ENCODE results near the gene OSM.

The OSM gene

DNA sequence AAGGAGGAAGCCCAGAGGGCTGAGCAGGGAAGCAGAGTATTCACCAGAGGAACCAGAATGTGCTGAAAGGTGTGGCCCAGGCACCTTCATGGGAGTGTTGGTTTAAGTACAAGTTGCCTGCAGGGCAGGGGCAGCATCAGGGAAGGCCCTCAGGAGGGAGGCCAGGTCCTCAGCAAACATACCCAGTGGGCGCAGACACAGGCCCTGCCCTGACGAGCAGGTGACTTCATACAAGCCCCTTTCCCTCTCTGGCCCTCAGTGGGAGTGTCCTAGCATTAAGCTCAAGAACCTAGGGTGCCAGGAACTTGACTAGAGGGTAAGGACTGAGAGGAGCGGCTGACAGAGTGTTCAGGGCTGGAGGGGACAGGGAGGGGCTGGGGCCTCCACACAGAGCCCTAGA, 30.2 kb upstream of the OSM start:
- DNase-seq (ENCODE audit: insufficient read length) (no peak), FAIRE-seq (no peak)
- TF ChIP-seq TAF1 (IDR thresholded peaks at IDR 0.05; ENCODE audit: borderline replicate concordance, low read depth, low read length) (no peak), POLR2A (IDR thresholded peaks at IDR 0.05; ENCODE audit: low read depth, low read length) (no peak), POLR2AphosphoS5 (IDR thresholded peaks at IDR 0.05; ENCODE audit: low read depth, low read length) (no peak)

DNA sequence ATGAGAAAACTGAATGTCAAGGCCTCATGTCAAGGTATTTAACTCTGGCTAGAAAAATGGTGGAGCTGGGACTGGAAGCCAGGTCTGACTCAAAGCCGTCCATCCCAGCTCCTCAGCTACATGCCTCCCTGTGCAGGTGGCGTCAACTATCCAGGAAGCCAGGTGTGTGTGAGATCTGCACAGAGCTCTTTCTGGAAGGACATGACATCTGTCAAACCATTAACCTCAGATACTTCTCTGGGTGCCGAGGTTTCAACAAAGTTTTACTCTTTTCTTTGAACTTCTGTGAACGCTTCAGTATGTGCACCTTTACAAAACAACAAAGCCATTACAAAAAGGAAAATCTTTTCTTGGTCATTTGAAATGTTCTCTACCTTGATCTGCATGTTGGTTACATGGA, 29.7 kb upstream of the OSM start:
- FAIRE-seq, result no peak
- no peak for DNase-seq (ENCODE audit: insufficient read length)
- TF ChIP-seq POLR2A (IDR thresholded peaks at IDR 0.05; ENCODE audit: low read depth, low read length), result no peak
- no peak for TF ChIP-seq POLR2AphosphoS5 (IDR thresholded peaks at IDR 0.05; ENCODE audit: low read depth, low read length)
- no peak for TF ChIP-seq TAF1 (IDR thresholded peaks at IDR 0.05; ENCODE audit: borderline replicate concordance, low read depth, low read length)

DNA sequence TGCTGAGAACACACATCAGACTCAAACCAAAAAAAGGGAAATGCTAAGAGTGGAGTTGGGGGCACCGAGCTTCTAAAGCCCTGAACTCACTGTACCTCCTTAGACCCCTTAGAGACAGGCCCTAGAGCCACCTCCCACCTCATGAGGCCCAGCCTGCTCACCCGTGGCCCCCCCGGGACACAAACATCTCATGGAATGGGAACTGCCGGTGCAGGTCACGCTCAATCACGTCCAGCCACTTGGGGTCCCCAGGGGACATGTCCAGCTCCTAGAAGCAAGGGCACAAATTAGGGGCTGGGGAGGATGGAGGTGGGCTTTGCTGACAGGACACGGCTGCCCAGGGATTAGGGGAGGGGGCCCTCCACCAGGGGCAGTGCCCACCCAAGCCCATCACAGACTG, 28.9 kb upstream of the OSM start:
- TF ChIP-seq POLR2A (IDR thresholded peaks at IDR 0.05; ENCODE audit: low read depth, low read length) (no peak), POLR2AphosphoS5 (IDR thresholded peaks at IDR 0.05; ENCODE audit: low read depth, low read length) (no peak), TAF1 (IDR thresholded peaks at IDR 0.05; ENCODE audit: borderline replicate concordance, low read depth, low read length) (no peak)
- no peak for FAIRE-seq
- DNase-seq (ENCODE audit: insufficient read length), result no peak

DNA sequence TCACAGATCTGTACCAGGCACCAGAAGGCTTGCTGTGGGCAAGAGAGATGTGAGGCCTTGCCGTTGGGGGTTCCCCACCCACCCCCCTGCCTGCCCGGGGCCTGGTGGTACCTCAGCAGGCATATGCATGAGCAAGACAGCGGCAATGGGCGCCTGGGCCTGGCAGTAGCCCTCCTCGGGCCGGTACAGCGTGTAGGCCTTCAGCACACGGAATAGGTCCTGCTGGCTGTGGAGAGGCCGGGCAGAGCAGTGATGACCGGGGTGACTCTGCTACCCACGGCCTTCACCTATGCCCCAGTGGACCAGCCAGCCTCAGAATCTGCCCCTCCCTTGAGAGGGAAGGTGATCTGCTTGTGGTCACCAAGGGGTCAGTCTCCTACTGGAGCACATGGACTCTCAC, 28.2 kb upstream of the OSM start:
- no peak for DNase-seq (ENCODE audit: insufficient read length)
- FAIRE-seq, result no peak
- TF ChIP-seq POLR2A (IDR thresholded peaks at IDR 0.05; ENCODE audit: low read depth, low read length), result no peak
- TF ChIP-seq TAF1 (IDR thresholded peaks at IDR 0.05; ENCODE audit: borderline replicate concordance, low read depth, low read length), result no peak
- no peak for TF ChIP-seq POLR2AphosphoS5 (IDR thresholded peaks at IDR 0.05; ENCODE audit: low read depth, low read length)

DNA sequence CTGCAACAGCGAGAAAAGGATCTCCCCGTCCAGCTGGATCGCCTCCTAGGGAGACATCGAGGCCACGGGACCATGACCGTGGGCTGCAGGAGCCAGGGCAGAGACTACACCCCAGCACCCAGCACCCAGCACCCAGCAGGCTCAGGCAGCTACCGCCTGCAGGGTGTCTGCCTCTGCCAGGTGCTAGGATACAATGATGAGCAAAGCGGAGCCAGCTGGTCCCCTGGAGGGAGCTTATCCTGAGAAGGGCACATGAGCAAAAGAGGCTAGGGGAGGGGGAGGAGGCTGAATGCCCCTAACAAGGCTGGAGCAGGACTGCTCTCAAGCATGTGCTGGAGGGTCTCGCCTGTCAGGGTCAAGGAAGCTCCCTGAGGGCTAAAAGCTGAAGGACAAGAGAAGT, 27.4 kb upstream of the OSM start:
- TF ChIP-seq TAF1 (IDR thresholded peaks at IDR 0.05; ENCODE audit: borderline replicate concordance, low read depth, low read length), result no peak
- TF ChIP-seq POLR2A (IDR thresholded peaks at IDR 0.05; ENCODE audit: low read depth, low read length), result no peak
- no peak for TF ChIP-seq POLR2AphosphoS5 (IDR thresholded peaks at IDR 0.05; ENCODE audit: low read depth, low read length)
- DNase-seq (ENCODE audit: insufficient read length), result no peak
- no peak for FAIRE-seq

DNA sequence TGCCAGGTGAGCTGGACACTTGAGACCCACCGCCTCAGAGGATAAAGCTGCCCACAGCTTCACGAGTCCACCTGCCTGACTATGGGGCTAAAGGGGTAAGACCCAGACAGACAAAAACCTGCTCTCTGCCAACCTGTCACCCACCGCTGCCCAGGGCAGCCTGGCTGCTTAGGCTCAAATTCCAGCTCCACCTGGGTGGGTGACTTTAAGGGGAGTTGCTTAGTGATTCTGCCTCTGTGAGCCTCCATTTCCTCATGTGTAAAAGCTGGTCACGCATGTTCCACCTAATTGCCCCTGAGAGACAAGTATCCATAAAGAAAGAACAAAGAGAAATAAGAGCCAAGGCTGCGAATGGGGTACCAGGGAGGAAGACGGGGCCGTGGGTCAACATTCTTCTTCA, 26.4 kb upstream of the OSM start:
- no peak for DNase-seq (ENCODE audit: insufficient read length)
- TF ChIP-seq POLR2AphosphoS5 (IDR thresholded peaks at IDR 0.05; ENCODE audit: low read depth, low read length) (no peak), POLR2A (IDR thresholded peaks at IDR 0.05; ENCODE audit: low read depth, low read length) (no peak), TAF1 (IDR thresholded peaks at IDR 0.05; ENCODE audit: borderline replicate concordance, low read depth, low read length) (no peak)
- no peak for FAIRE-seq

DNA sequence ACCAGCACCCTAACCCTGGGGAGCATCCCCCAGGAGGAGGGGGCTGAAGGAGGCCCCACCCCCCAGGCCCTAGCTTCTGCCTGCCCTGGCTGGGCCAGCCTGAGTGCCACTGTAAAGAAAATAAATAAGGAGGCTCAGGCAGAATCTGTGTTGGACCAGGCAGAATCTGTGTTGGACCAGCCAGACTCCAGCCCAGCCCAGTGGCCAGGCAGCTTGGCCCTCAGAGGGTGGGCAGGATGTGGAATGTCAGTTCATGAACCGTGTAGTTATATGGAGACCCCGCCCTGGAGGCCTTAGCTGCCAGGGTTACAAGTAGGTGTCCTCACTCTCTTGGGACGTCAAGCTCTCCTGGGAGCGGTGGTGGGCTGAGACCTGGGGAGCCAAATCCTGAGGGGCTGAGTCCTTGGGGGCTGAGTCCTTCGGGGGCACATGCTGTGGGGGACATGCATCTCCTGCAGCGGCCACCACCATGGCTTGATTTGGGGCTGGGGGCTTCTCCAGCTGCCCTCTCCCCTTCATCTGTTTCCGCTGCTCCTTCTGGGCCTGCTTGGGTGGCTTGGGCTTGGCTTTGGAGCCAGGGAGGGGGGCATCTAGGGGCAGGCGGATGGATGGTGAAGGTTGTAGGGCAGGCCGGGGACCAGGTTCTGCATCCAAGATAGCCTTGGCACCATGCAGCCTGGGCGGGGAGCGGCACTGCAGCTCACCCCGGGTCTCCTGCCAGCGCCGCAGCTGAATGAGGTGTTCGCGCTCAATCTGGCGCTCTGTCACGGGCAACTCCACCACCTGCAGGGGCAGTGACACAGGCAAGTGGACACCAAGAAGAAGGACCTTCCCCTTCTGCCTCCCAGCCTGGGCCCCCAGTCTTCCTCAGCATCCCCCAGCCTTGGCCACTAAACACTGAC, 25.7 kb upstream of the OSM start:
- FAIRE-seq (no peak), DNase-seq (ENCODE audit: insufficient read length) (no peak)
- TF ChIP-seq POLR2A (IDR thresholded peaks at IDR 0.05; ENCODE audit: low read depth, low read length) (no peak), POLR2AphosphoS5 (IDR thresholded peaks at IDR 0.05; ENCODE audit: low read depth, low read length) (no peak), TAF1 (IDR thresholded peaks at IDR 0.05; ENCODE audit: borderline replicate concordance, low read depth, low read length) (no peak)

DNA sequence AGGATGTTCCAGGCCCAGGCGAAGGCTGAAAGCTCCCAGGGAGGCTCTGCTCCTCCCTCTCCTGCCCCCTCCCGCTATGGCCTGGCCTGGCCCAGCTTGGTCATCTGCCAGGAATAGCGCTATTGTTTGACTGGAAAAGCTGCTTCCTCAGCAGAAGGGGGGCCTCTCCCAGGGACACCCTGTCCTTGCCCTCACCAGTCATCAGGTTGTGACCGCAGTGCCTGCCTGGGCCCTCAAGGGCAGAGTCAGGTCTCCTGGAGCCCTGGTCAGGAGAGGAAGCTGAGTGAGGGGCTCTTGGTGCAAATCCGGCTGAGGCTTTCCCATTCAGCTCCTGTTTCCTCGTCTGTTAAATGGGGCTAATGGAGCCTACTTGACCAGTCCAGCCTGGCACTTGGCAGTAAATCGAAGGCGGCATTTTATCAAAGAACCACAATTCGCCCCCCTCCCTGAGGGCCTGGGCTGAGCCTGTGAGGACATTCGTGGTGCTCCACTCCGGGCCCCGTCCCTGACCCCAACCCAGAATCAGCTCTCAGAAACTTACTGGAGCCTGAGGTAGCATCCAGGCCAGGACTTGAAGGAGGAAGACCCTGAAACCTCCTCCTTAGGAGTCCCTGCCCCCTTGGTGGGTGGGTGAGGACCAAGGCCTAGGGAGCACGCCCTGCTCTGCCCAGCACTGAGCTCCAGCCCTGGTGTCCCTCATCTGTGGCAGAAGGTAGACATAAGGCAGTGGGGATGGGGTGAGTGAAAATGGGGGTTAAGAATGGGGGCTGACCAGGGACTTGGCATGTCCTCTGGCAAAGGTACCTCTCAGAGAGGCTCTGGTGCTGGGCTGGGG, 24.6 kb upstream of the OSM start:
- TF ChIP-seq POLR2A (IDR thresholded peaks at IDR 0.05; ENCODE audit: low read depth, low read length), result no peak

DNA sequence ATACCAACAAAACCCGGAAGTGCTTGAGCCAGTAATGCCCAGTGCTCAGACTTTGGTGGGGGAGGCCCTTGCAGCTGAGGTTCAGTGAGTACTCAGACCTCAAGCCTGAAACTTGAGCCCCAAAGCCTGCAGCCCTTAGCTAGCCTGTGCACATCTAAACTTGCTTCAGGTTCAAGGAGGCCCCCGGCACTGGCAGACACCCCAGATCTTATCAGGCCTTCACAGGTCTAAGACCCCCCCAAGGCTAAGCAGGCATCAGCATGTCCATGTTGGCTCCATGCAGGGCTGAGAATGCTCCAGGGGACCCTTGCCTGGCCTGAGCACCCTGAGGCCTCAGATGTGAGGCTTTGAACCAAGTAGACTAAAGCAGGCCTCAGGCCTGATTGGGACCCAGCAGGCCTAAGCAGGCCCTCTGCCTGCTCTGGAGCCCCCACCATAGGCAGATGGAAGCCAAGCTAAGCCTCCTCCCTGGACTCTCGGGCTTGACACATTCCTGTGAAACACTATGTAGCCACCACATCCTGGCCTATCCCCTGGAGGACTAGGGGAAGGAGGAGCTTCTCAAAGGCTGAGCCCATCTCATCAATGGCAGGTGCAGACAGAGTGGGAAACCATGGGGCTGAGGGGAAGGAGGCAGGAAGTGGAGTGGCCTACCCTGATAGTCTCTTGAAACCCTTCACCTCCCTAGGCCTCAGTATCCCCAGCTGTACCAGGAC, 23.8 kb upstream of the OSM start:
- peak; percentile 57 for TF ChIP-seq POLR2A (IDR thresholded peaks at IDR 0.05; ENCODE audit: low read depth, low read length)
- TF ChIP-seq POLR2AphosphoS5 (IDR thresholded peaks at IDR 0.05; ENCODE audit: low read depth, low read length), result peak; percentile 30; the same call in 1 of the 2 replicates
- no peak for TF ChIP-seq TAF1 (IDR thresholded peaks at IDR 0.05; ENCODE audit: borderline replicate concordance, low read depth, low read length)
- FAIRE-seq (peak; percentile 70), DNase-seq (ENCODE audit: insufficient read length) (no peak)

More for the DNA sequence above, 24.6 kb upstream of the OSM start:
- DNase-seq (ENCODE audit: insufficient read length) (no peak), FAIRE-seq (no peak)

DNA sequence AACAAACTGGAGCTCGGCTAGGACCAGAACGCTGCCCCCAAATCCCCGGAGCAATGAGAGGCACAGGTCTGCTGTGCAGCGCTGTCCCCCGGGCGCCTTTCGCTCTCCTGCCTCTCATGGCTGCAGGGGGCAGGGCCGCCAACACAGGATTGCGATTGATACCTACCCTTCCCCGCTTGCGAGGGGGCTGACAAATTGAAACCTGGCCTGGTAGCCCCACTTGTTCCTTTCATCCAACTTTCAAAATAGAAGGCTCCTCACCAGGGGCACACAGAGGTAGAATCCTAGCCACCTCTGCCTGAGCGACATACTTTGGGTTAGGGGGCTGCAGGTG, 23.3 kb upstream of the OSM start:
- TF ChIP-seq TAF1 (IDR thresholded peaks at IDR 0.05; ENCODE audit: borderline replicate concordance, low read depth, low read length) (no peak), POLR2AphosphoS5 (IDR thresholded peaks at IDR 0.05; ENCODE audit: low read depth, low read length) (no peak), POLR2A (IDR thresholded peaks at IDR 0.05; ENCODE audit: low read depth, low read length) (no peak)
- FAIRE-seq, result no peak
- DNase-seq (ENCODE audit: insufficient read length), result no peak

All from GM12892 (cell line).